NB4 (cell line): ENCODE data around the gene RAI1.

Experiments
- DNase-seq: peaks from one replicate; pipeline ENCODE4 v3.0.0; 2010; ENCODE audit warnings: low read depth
- H3K4me3 ChIP-seq: one replicate; pipeline ENCODE4 v1.5.1; 2011; ENCODE audit warnings: mild to moderate bottlenecking, low read depth, low read length, moderate library complexity
- CTCF ChIP-seq: IDR thresholded peaks from one replicate; pipeline ENCODE4 v1.5.1; 2012; ENCODE audit warnings: low read depth, low read length
- MAX ChIP-seq: IDR thresholded peaks from 2 replicates; pipeline ENCODE4 v1.6.1; 2011; ENCODE audit warnings: low read depth, low read length
- MYC ChIP-seq: IDR thresholded peaks from 2 replicates; pipeline ENCODE4 v1.6.1; 2011; ENCODE audit warnings: low read depth, low read length
- POLR2A ChIP-seq: IDR thresholded peaks from 2 replicates; pipeline ENCODE4 v1.6.1; 2011; ENCODE audit warnings: mild to moderate bottlenecking; ENCODE audit not compliant: insufficient read length; ENCODE audit errors: extremely low read depth

RAI1 gene

GRCh38 chr17:17648762-17649161 is 32.5 kb upstream of the RAI1 start:
- DNase-seq: no peak
- no peak for TF ChIP-seq MAX
- TF ChIP-seq POLR2A: no peak
- TF ChIP-seq CTCF: no peak
- no peak for TF ChIP-seq MYC
- no peak overlapping the region for H3K4me3 ChIP-seq

- no peak for TF ChIP-seq MAX
- no peak for TF ChIP-seq CTCF
- TF ChIP-seq POLR2A: no peak
- TF ChIP-seq MYC: no peak
- no peak overlapping the region for H3K4me3 ChIP-seq
- DNase-seq: no peak
Measured at GRCh38 chr17:17650959-17651358, 30.3 kb upstream of the RAI1 start.

GRCh38 chr17:17653343-17653742 is 27.9 kb upstream of the RAI1 start:
- no peak overlapping the region for H3K4me3 ChIP-seq
- no peak for DNase-seq
- TF ChIP-seq MAX (no peak), POLR2A (no peak), CTCF (no peak), MYC (no peak)

- no peak for DNase-seq
- H3K4me3 ChIP-seq: no peak overlapping the region
- TF ChIP-seq MYC (no peak), MAX (no peak), CTCF (no peak), POLR2A (no peak)
Measured at GRCh38 chr17:17659340-17659739, 21.9 kb upstream of the RAI1 start.

- H3K4me3 ChIP-seq: no peak overlapping the region
- DNase-seq: no peak
- no peak for TF ChIP-seq CTCF
- TF ChIP-seq MYC: no peak
- no peak for TF ChIP-seq MAX
- TF ChIP-seq POLR2A: no peak
Measured at GRCh38 chr17:17661134-17661533, 20.1 kb upstream of the RAI1 start.
